HG02798 (cell line): Measurements from ENCODE around the gene CLTCL1.
"Not testable (repeated sequence)": the region's sequence is repeated elsewhere in the genome, so short reads cannot be mapped to it uniquely, and the experiment has no call there.

ENCODE experiments used
- ATAC-seq: cut with Tn5 transposase; IDR thresholded peaks from one replicate; pipeline ENCODE4 v1.9.1; 2021; ENCODE audit warnings: mild to moderate bottlenecking; ENCODE audit not compliant: unreplicated experiment, poor library complexity

CLTCL1 gene

GRCh38 chr22:19291580-19292457 lies at the start of gene CLTCL1:
TSS of gene CLTCL1 (minus strand) at chr22:19291719. CDS start at chr22:19291641, 78 bp downstream.
- peak; percentile 76 for ATAC-seq

GRCh38 chr22:19337137-19337536 lies 45.6 kb upstream of the CLTCL1 start:
- no peak for ATAC-seq

- ATAC-seq: no peak
These were observed 44.9 kb upstream of the CLTCL1 start for GRCh38 chr22:19336133-19337075.

- ATAC-seq: no peak
These were observed 40.5 kb upstream of the CLTCL1 start for GRCh38 chr22:19331975-19332374.

- ATAC-seq: no peak
These were observed 40.0 kb upstream of the CLTCL1 start for GRCh38 chr22:19331474-19331873.

GRCh38 chr22:19330865-19331418 lies 39.4 kb upstream of the CLTCL1 start:
- no peak for ATAC-seq

- ATAC-seq: not testable (repeated sequence)
These were observed 38.7 kb upstream of the CLTCL1 start for GRCh38 chr22:19330205-19330604.

GRCh38 chr22:19329454-19329853 lies 37.9 kb upstream of the CLTCL1 start:
- ATAC-seq: no peak

- no peak for ATAC-seq
These were observed 33.9 kb upstream of the CLTCL1 start for GRCh38 chr22:19325296-19325948.

- ATAC-seq: not testable (repeated sequence)
These were observed 31.9 kb upstream of the CLTCL1 start for GRCh38 chr22:19323420-19323819.

- ATAC-seq: no peak
These were observed 30.2 kb upstream of the CLTCL1 start for GRCh38 chr22:19321757-19322156.

- not testable (repeated sequence) for ATAC-seq
These were observed 28.6 kb upstream of the CLTCL1 start for GRCh38 chr22:19320136-19320535.

- ATAC-seq: no peak
These were observed 27.8 kb upstream of the CLTCL1 start for GRCh38 chr22:19319281-19319680.

GRCh38 chr22:19317865-19318264 lies 26.3 kb upstream of the CLTCL1 start:
- no peak for ATAC-seq

GRCh38 chr22:19307872-19308271 lies 16.4 kb upstream of the CLTCL1 start:
- no peak for ATAC-seq

- ATAC-seq: not testable (repeated sequence)
These were observed 15.0 kb upstream of the CLTCL1 start for GRCh38 chr22:19306535-19306934.

GRCh38 chr22:19304547-19304946 lies 13.0 kb upstream of the CLTCL1 start:
- ATAC-seq: no peak

- ATAC-seq: no peak
These were observed 12.3 kb upstream of the CLTCL1 start for GRCh38 chr22:19303785-19304184.

GRCh38 chr22:19295733-19296132 lies 4.2 kb upstream of the CLTCL1 start:
- ATAC-seq: no peak
